ENCODE results near the gene SLC35B2. TPM values are rescaled to one million over a fixed set of nuclear protein-coding genes. Genes with fewer than 3 reads are reported as not detected.

The SLC35B2 gene
- total RNA-seq, 2 experiments from 2014 or later = 6.4 to 7.0 TPM

- H3K36me3 ChIP-seq (ENCODE audit: insufficient read depth, low read length) = peaks cover 29% of the 10 kb centered on the region
- Mint-ChIP-seq H3K27ac (peak overlapping the region; percentile 84), H3K27me3 (peaks cover 14% of the 10 kb centered on the region), H3K36me3 (ENCODE audit: low read depth) (peaks cover 33% of the 10 kb centered on the region), H3K4me1 (ENCODE audit: low read depth) (peaks cover 55% of the 10 kb centered on the region), H3K9me3 (no peaks in the 10 kb centered on the region), H3K4me3 (peak overlapping the region; percentile 97)
- peak overlapping the region; percentile 99 for H3K4me3 ChIP-seq (ENCODE audit: low read length)
- TF ChIP-seq CTCF (IDR thresholded peaks at IDR 0.05) = no peak
- ChIA-PET CTCF (interaction anchor here (0.7 to 1.5 kb wide), 8 partner anchors 8 to 92 kb away, joined by 3 to 9 read pairs (median 4); partner anchors contain the start of genes AARS2, HSP90AB1 and SLC29A1), POLR2A (interaction anchor here (1.0 to 2.0 kb wide), 7 partner anchors 8 to 123 kb away, joined by 3 to 35 read pairs (median 5); partner anchors contain the start of genes AARS2, CDC5L and HSP90AB1)
- intact Hi-C loops (cut with DNase I, micrococcal nuclease) = loop anchor here (1.0 to 10.0 kb wide), 8 partner anchors 8 to 1113 kb away; partner anchors contain the start of genes HSP90AB1 (in 2 of the 2), CDC5L (in 1 of the 2), POLH (in 1 of the 2) and SUPT3H (in 1 of the 2)
- H3K27ac ChIP-seq (ENCODE audit: low read depth in 1 of 2, low read length in 2 of 2) = peak overlapping the region; percentile 93
- no peaks in the 10 kb centered on the region for H3K9me3 ChIP-seq (ENCODE audit: control insufficient read depth in 1 of 2, insufficient read depth in 1 of 2, low read length in 2 of 2)
- H3K27me3 ChIP-seq (ENCODE audit: control insufficient read depth in 1 of 2, insufficient read depth in 2 of 2, low read length in 2 of 2) = peaks cover 8 to 13% of the 10 kb centered on the region in 2 experiments
- DNase-seq (peak in 7 of 14 experiments; percentile 21 to 77 (median 48)), ATAC-seq (ENCODE audit: poor library complexity) (peak; percentile 6)
- peaks cover 47% of the 10 kb centered on the region for H3K4me1 ChIP-seq (ENCODE audit: insufficient read depth, low read length)
Measured at GRCh38 chr6:44264154-44265006, 7.1 kb upstream of the SLC35B2 start.

- peaks cover 47% of the 10 kb centered on the region for H3K4me1 ChIP-seq (ENCODE audit: insufficient read depth, low read length)
- DNase-seq = peak in 5 of 14 experiments; percentile 22 to 82 (median 64)
Measured at GRCh38 chr6:44263354-44264100, 6.2 kb upstream of the SLC35B2 start.

More at GRCh38 chr6:44263354-44264100, 6.2 kb upstream of the SLC35B2 start:
- peaks cover 37% of the 10 kb centered on the region for H3K36me3 ChIP-seq (ENCODE audit: insufficient read depth, low read length)
- ChIA-PET CTCF (interaction anchor here (1.5 to 1.7 kb wide), 2 partner anchors 16 to 49 kb away, joined by 6 to 9 read pairs; partner anchors contain the start of genes AARS2 and HSP90AB1), POLR2A (interaction anchor here (1.0 to 2.0 kb wide), 5 partner anchors 9 to 124 kb away, joined by 3 to 35 read pairs (median 7); partner anchors contain the start of genes CDC5L and HSP90AB1)
- Mint-ChIP-seq H3K36me3 (ENCODE audit: low read depth) (peaks cover 38% of the 10 kb centered on the region), H3K9me3 (no peaks in the 10 kb centered on the region), H3K4me3 (peak overlapping the region; percentile 97), H3K4me1 (ENCODE audit: low read depth) (peaks cover 53% of the 10 kb centered on the region), H3K27me3 (peaks cover 6% of the 10 kb centered on the region), H3K27ac (peak overlapping the region; percentile 84)
- no peaks in the 10 kb centered on the region for H3K9me3 ChIP-seq (ENCODE audit: control insufficient read depth in 1 of 2, insufficient read depth in 1 of 2, low read length in 2 of 2)
- H3K27me3 ChIP-seq (ENCODE audit: control insufficient read depth in 1 of 2, insufficient read depth in 2 of 2, low read length in 2 of 2) = peaks cover 4 to 5% of the 10 kb centered on the region in 2 experiments
- TF ChIP-seq CTCF (IDR thresholded peaks at IDR 0.05) = no peak
- ATAC-seq (ENCODE audit: poor library complexity) = peak; percentile 3
- intact Hi-C loops (cut with DNase I, micrococcal nuclease) = loop anchor here (2.0 to 10.0 kb wide), 4 partner anchors 17 to 1114 kb away; partner anchors contain the start of genes HSP90AB1 (in 1 of the 2), POLH (in 1 of the 2), SUPT3H (in 1 of the 2) and XPO5 (in 1 of the 2)
- peak overlapping the region; percentile 99 for H3K4me3 ChIP-seq (ENCODE audit: low read length)
- H3K27ac ChIP-seq (ENCODE audit: low read depth in 1 of 2, low read length in 2 of 2) = peak overlapping the region; percentile 93
